Ishikawa (cell line): ENCODE results near the gene NRM.

ENCODE experiments used
- EGR1 ChIP-seq: IDR thresholded peaks from 2 replicates; pipeline ENCODE4 v1.6.1; 2012
- NFIC ChIP-seq: IDR thresholded peaks from 2 replicates; pipeline ENCODE4 v1.6.1; 2012
- REST ChIP-seq: IDR thresholded peaks from 2 replicates; pipeline ENCODE4 v1.6.1; 2012; ENCODE audit warnings: low read depth, mild to moderate bottlenecking
- TAF1 ChIP-seq: IDR thresholded peaks from 2 replicates; pipeline ENCODE4 v1.6.1; 2012; ENCODE audit warnings: low read depth, mild to moderate bottlenecking

GRCh38 chr6:30643656-30644055 is 47.1 kb downstream of the NRM start:
- no peak for TF ChIP-seq EGR1
- TF ChIP-seq NFIC, result no peak
- TF ChIP-seq TAF1, result no peak
- TF ChIP-seq REST, result no peak
